Measurements from ENCODE around the gene KDM4C. TPM values are rescaled to one million over a fixed set of nuclear protein-coding genes. Genes with fewer than 3 reads are reported as not detected.

KDM4C gene
- total and polyA plus RNA-seq, 2 of the 8 experiments (the other 6 are each of a cell fraction or from before 2014, with no cell fraction given): 13.0 to 26.1 TPM

DNA sequence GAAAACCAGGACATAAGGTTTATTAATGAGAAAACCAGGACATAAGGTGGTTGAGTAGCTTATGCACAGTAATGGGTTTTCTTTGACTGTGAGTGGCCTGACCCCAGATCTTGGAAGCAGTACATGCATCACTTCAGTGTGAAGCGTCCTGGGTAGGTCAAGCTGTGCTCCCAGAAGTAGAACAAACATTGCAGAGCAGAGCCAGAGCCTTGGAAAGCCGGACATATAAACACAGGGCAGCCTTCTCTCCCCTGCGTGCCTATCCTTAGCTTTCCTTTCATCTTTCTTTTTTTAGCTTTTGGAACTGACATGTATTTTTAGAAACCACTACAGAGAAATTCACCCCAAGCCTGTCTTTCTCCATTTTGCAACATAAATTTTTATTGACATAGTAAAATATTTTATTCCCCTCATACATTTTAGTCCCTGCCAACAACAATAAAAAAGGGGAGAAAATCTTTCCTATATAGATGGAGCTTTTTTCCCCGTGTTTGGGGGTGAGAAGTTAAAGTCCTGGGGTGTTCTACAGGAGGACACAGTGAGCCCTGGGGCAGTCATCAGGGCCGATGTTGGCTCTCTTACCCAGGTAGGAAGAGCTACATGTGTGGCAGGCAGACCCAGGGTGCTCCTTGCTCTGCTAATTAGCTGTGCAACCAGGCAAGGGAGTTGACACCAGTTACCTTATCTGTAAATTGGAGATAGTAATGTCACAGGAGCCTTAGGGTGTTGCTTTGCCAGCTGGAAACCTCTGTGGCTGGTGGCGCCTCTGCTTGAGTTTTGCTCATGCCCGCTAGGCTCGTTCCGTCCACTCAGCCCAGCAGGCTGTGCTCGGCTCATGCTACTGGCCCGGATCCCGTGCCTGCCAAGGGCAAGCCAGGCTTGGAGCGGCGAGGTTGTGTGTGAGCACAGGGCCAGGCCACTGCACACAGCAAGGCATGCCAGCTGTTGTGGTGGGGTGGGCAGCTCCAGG, 389.6 kb downstream of the KDM4C start:
- Histone ChIP-seq H4K91ac (replicated peaks; ENCODE audit: insufficient read length, low read length) (no peak overlapping the region), H4K8ac (ENCODE audit: extremely low read depth, insufficient read depth, low read length) (no peak overlapping the region), H3K27me3 (replicated peaks in 1 of 4; ENCODE audit: control insufficient read depth in 3 of 4, extremely low read depth in 1 of 4, insufficient read depth in 3 of 4, low read length in 3 of 4) (no peaks in the 10 kb centered on the region), H3K4me2 (ENCODE audit: insufficient read depth in 1 of 2, low read depth in 2 of 2, low read length in 2 of 2) (no peak overlapping the region), H2BK20ac (ENCODE audit: low read length) (no peak overlapping the region), H4K5ac (ENCODE audit: insufficient read length, low read depth, low read length) (no peak overlapping the region), H3K4ac (replicated peaks; ENCODE audit: insufficient read length, low read depth, low read length) (no peak overlapping the region), H3K9me3 (ENCODE audit: insufficient read depth in 2 of 2, low read depth in 1 of 2, low read length in 1 of 2) (no peaks in the 10 kb centered on the region), H2BK5ac (ENCODE audit: low read depth, low read length) (no peak overlapping the region), H3K4me1 (replicated peaks in 1 of 4; ENCODE audit: control insufficient read depth in 3 of 4, insufficient read depth in 4 of 4, low read length in 3 of 4) (peaks cover 0 to 3% (median 0%) of the 10 kb centered on the region in 4 experiments; a peak in 1 of 7 replicates), H3K27ac (ENCODE audit: low read depth, low read length) (no peak overlapping the region), H3K36me3 (ENCODE audit: control insufficient read depth in 2 of 4, insufficient read depth in 4 of 4, low read length in 3 of 4) (no peaks in the 10 kb centered on the region), H3K4me3 (ENCODE audit: extremely low read depth in 1 of 4, insufficient read depth in 2 of 4, low read depth in 3 of 4, low read length in 4 of 4) (no peak overlapping the region), H2AK5ac (ENCODE audit: low read depth, low read length) (no peak overlapping the region), H3K79me1 (ENCODE audit: low read depth, low read length) (peaks cover 2% of the 10 kb centered on the region; the same call in 1 of the 2 replicates), H4K20me1 (replicated peaks in 1 of 2; ENCODE audit: control insufficient read depth in 1 of 2, insufficient read depth in 2 of 2, low read length in 2 of 2) (no peaks in the 10 kb centered on the region), H2BK12ac (ENCODE audit: low read depth, low read length) (no peak overlapping the region), H3K56ac (replicated peaks; ENCODE audit: insufficient read length, low read depth, low read length) (no peak overlapping the region), H2BK15ac (ENCODE audit: low read length) (no peak overlapping the region), H2BK120ac (replicated peaks; ENCODE audit: low read depth, low read length) (no peak overlapping the region), H3K14ac (ENCODE audit: insufficient read length) (no peak overlapping the region), H2AFZ (ENCODE audit: low read length) (no peak overlapping the region), H3K9ac (replicated peaks in 1 of 4; ENCODE audit: extremely low read depth in 1 of 4, low read depth in 3 of 4, low read length in 3 of 4) (no peak overlapping the region), H3K23ac (ENCODE audit: insufficient read length) (no peak overlapping the region), H3K18ac (ENCODE audit: extremely low read depth, low read length) (no peak overlapping the region), H3K23me2 (ENCODE audit: low read depth, low read length) (no peaks in the 10 kb centered on the region), H3K79me2 (ENCODE audit: control insufficient read depth in 1 of 2, insufficient read depth in 2 of 2, low read length in 2 of 2) (no peaks in the 10 kb centered on the region)
- DNase-seq (ENCODE audit: low read depth in 1 of 2, low spot score in 2 of 2): no peak
- WGBS, 2 experiments (ENCODE audit: extremely low coverage in 1 of 2, insufficient coverage in 1 of 2, insufficient read length in 1 of 2, insufficient replicate concordance in 2 of 2, low coverage in 1 of 2, low lambda C conversion rate in 2 of 2, missing lambda C conversion rate in 1 of 2): 83% methylated on average over 14 of the region's 14 CpGs; no CpG with 5 or more reads in 1 of the 2 experiments
- ChIA-PET POLR2A (ENCODE audit: partially characterized antibody) (no interaction called here), CTCF (ENCODE audit: partially characterized antibody) (interaction anchor here (0.9 to 2.5 kb wide), 7 partner anchors 10 to 321 kb away, joined by 3 to 8 read pairs (median 5); no protein-coding TSS in a partner anchor)
- FAIRE-seq: no peak
- TF ChIP-seq, protein P1, sequence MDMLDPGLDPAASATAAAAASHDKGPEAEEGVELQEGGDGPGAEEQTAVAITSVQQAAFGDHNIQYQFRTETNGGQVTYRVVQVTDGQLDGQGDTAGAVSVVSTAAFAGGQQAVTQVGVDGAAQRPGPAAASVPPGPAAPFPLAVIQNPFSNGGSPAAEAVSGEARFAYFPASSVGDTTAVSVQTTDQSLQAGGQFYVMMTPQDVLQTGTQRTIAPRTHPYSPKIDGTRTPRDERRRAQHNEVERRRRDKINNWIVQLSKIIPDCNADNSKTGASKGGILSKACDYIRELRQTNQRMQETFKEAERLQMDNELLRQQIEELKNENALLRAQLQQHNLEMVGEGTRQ (IDR thresholded peaks at IDR 0.05; ENCODE audit: low read length): no peak
- no peak for TF ChIP-seq NANOG (IDR thresholded peaks at IDR 0.05; ENCODE audit: insufficient read depth, low read depth, low read length, poor library complexity, severe bottlenecking)
- TF ChIP-seq, protein P2, sequence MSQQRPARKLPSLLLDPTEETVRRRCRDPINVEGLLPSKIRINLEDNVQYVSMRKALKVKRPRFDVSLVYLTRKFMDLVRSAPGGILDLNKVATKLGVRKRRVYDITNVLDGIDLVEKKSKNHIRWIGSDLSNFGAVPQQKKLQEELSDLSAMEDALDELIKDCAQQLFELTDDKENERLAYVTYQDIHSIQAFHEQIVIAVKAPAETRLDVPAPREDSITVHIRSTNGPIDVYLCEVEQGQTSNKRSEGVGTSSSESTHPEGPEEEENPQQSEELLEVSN (IDR thresholded peaks at IDR 0.05): no peak
- TF ChIP-seq SUZ12 (IDR thresholded peaks at IDR 0.05; ENCODE audit: low read length): no peak
- no peak for TF ChIP-seq CHD1 (IDR thresholded peaks at IDR 0.05; ENCODE audit: low read depth, low read length)
- TF ChIP-seq EZH2 (IDR thresholded peaks at IDR 0.05; ENCODE audit: low read depth, low read length, severe bottlenecking): no peak
- TF ChIP-seq BACH1 (IDR thresholded peaks at IDR 0.05; ENCODE audit: low read length): no peak
- no peak for TF ChIP-seq SP4 (IDR thresholded peaks at IDR 0.05; ENCODE audit: low read length)

All from H1 (cell line).